Mammary epithelial cell (primary cell): ENCODE results near the gene SQSTM1.

Experiments
- CTCF ChIP-seq, 2 donors: IDR thresholded peaks in 1 of 2; conservative IDR thresholded peaks in 1 of 2; 2 replicates each; pipeline ENCODE4 v1.5.1; 2011 to 2012; ENCODE audit warnings: inconsistent platforms in 2 of 2, low read length in 2 of 2, mild to moderate bottlenecking in 2 of 2, control low read depth in 1 of 2, low read depth in 1 of 2; ENCODE audit not compliant: insufficient read depth in 1 of 2; ENCODE audit errors: extremely low read depth in 1 of 2
- EZH2 ChIP-seq: IDR thresholded peaks from 2 replicates; pipeline ENCODE4 v1.6.1; 2012; ENCODE audit warnings: low read length, inconsistent platforms, borderline replicate concordance

- TF ChIP-seq CTCF (conservative IDR thresholded peaks at IDR 0.05 in 1 of 2, IDR thresholded peaks at IDR 0.05 in 1 of 2; ENCODE audit: extremely low read depth in 1 of 2, insufficient read depth in 1 of 2, low read depth in 1 of 2, low read length in 2 of 2): no peak
- no peak for TF ChIP-seq EZH2
Observed at GRCh38 chr5:179866241-179867078, 45.8 kb downstream of the SQSTM1 start.
